Suprapubic skin (tissue), 4 donors: ENCODE data around the gene RCBTB2.

Source experiments
- EP300 ChIP-seq: sonication (generic); formaldehyde crosslinking; IDR thresholded peaks from one replicate; pipeline ENCODE4 v1.6.1; 2017; ENCODE audit warnings: antibody characterized with exemption
- POLR2A ChIP-seq, 2 donors: fragments of 450-650 bp; IDR thresholded peaks; one replicate each; pipeline ENCODE4 v1.6.1; 2017; ENCODE audit warnings: antibody characterized with exemption in 2 of 2, mild to moderate bottlenecking in 2 of 2, moderate library complexity in 2 of 2
- POLR2AphosphoS5 ChIP-seq, 3 donors: sonication (generic); formaldehyde crosslinking; IDR thresholded peaks; one replicate each; pipeline ENCODE4 v1.6.1; 2017; ENCODE audit warnings: antibody characterized with exemption in 3 of 3
- TF ChIP-seq, protein P1 (sequence below), 2 donors: fragments of 200-600 bp in 1 of 2; fragments of 450-650 bp in 1 of 2; sonication (generic) in 1 of 2; IDR thresholded peaks; one replicate each; pipeline ENCODE4 v1.5.1; 2016 to 2019; ENCODE audit warnings: antibody characterized with exemption in 2 of 2, mild to moderate bottlenecking in 1 of 2, moderate library complexity in 1 of 2

- TF ChIP-seq, protein P1, sequence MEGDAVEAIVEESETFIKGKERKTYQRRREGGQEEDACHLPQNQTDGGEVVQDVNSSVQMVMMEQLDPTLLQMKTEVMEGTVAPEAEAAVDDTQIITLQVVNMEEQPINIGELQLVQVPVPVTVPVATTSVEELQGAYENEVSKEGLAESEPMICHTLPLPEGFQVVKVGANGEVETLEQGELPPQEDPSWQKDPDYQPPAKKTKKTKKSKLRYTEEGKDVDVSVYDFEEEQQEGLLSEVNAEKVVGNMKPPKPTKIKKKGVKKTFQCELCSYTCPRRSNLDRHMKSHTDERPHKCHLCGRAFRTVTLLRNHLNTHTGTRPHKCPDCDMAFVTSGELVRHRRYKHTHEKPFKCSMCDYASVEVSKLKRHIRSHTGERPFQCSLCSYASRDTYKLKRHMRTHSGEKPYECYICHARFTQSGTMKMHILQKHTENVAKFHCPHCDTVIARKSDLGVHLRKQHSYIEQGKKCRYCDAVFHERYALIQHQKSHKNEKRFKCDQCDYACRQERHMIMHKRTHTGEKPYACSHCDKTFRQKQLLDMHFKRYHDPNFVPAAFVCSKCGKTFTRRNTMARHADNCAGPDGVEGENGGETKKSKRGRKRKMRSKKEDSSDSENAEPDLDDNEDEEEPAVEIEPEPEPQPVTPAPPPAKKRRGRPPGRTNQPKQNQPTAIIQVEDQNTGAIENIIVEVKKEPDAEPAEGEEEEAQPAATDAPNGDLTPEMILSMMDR (IDR thresholded peaks at IDR 0.05) = no peak
- no peak for TF ChIP-seq POLR2A (IDR thresholded peaks at IDR 0.05)
- TF ChIP-seq POLR2AphosphoS5 (IDR thresholded peaks at IDR 0.05) = no peak
- no peak for TF ChIP-seq EP300
Observed at GRCh38 chr13:48478391-48478790, 54.5 kb downstream of the RCBTB2 start.
